ENCODE data around the gene ATXN1. TPM values are rescaled to one million over a fixed set of nuclear protein-coding genes. Genes with fewer than 3 reads are reported as not detected.

ATXN1 gene
- total RNA-seq, 1 donor from 2014 or later, result 64.5 TPM

- no peak for TF ChIP-seq CTCF (IDR thresholded peaks at IDR 0.05)
- no peak overlapping the region for H3K4me3 Mint-ChIP-seq (ENCODE audit: unreplicated experiment)
- H3K27me3 Mint-ChIP-seq (ENCODE audit: low read depth), result no peaks in the 10 kb centered on the region
- no peaks in the 10 kb centered on the region for H3K9me3 Mint-ChIP-seq (ENCODE audit: low read depth)
- DNase-seq (ENCODE audit: low spot score), result no peak
- H3K4me1 Mint-ChIP-seq (ENCODE audit: low read depth), result peaks cover 48% of the 10 kb centered on the region
- H3K36me3 Mint-ChIP-seq (ENCODE audit: low read depth), result peaks cover 4% of the 10 kb centered on the region
- H3K27ac Mint-ChIP-seq (ENCODE audit: unreplicated experiment), result peak overlapping the region; percentile 46
Observed at GRCh38 chr6:16438718-16439591, 322.3 kb downstream of the ATXN1 start.

GRCh38 chr6:16437984-16438383, 323.3 kb downstream of the ATXN1 start:
- H3K27ac Mint-ChIP-seq (ENCODE audit: unreplicated experiment), result no peak overlapping the region
- no peaks in the 10 kb centered on the region for H3K27me3 Mint-ChIP-seq (ENCODE audit: low read depth)
- no peak for TF ChIP-seq CTCF (IDR thresholded peaks at IDR 0.05)
- no peak for DNase-seq (ENCODE audit: low spot score)
- no peak overlapping the region for H3K4me3 Mint-ChIP-seq (ENCODE audit: unreplicated experiment)
- H3K9me3 Mint-ChIP-seq (ENCODE audit: low read depth), result no peaks in the 10 kb centered on the region
- peaks cover 4% of the 10 kb centered on the region for H3K36me3 Mint-ChIP-seq (ENCODE audit: low read depth)
- peaks cover 56% of the 10 kb centered on the region for H3K4me1 Mint-ChIP-seq (ENCODE audit: low read depth)

GRCh38 chr6:16437095-16437494, 324.2 kb downstream of the ATXN1 start:
- H3K27ac Mint-ChIP-seq (ENCODE audit: unreplicated experiment), result no peak overlapping the region
- peaks cover 65% of the 10 kb centered on the region for H3K4me1 Mint-ChIP-seq (ENCODE audit: low read depth)

GRCh38 chr6:16436550-16436949, 324.7 kb downstream of the ATXN1 start:
- H3K36me3 Mint-ChIP-seq (ENCODE audit: low read depth), result peaks cover 4% of the 10 kb centered on the region
- H3K27ac Mint-ChIP-seq (ENCODE audit: unreplicated experiment), result no peak overlapping the region
- peaks cover 66% of the 10 kb centered on the region for H3K4me1 Mint-ChIP-seq (ENCODE audit: low read depth)
- TF ChIP-seq CTCF (IDR thresholded peaks at IDR 0.05), result no peak
- DNase-seq (ENCODE audit: low spot score), result no peak
- H3K9me3 Mint-ChIP-seq (ENCODE audit: low read depth), result no peaks in the 10 kb centered on the region
- no peak overlapping the region for H3K4me3 Mint-ChIP-seq (ENCODE audit: unreplicated experiment)
- no peaks in the 10 kb centered on the region for H3K27me3 Mint-ChIP-seq (ENCODE audit: low read depth)

More at GRCh38 chr6:16437095-16437494, 324.2 kb downstream of the ATXN1 start:
- Mint-ChIP-seq H3K9me3 (ENCODE audit: low read depth) (no peaks in the 10 kb centered on the region), H3K4me3 (ENCODE audit: unreplicated experiment) (no peak overlapping the region), H3K27me3 (ENCODE audit: low read depth) (no peaks in the 10 kb centered on the region), H3K36me3 (ENCODE audit: low read depth) (peaks cover 4% of the 10 kb centered on the region)
- no peak for DNase-seq (ENCODE audit: low spot score)
- TF ChIP-seq CTCF (IDR thresholded peaks at IDR 0.05), result no peak

GRCh38 chr6:16434885-16435284, 326.4 kb downstream of the ATXN1 start:
- Mint-ChIP-seq H3K27me3 (ENCODE audit: low read depth) (no peaks in the 10 kb centered on the region), H3K36me3 (ENCODE audit: low read depth) (peaks cover 3% of the 10 kb centered on the region), H3K4me1 (ENCODE audit: low read depth) (peaks cover 66% of the 10 kb centered on the region), H3K27ac (ENCODE audit: unreplicated experiment) (peak overlapping the region; percentile 23), H3K4me3 (ENCODE audit: unreplicated experiment) (no peak overlapping the region), H3K9me3 (ENCODE audit: low read depth) (no peaks in the 10 kb centered on the region)
- no peak for DNase-seq (ENCODE audit: low spot score)
- no peak for TF ChIP-seq CTCF (IDR thresholded peaks at IDR 0.05)

Data from chondrocyte (in vitro differentiated cells).